Urothelium cell line (cell line): ENCODE measurements around the gene ADGRF5.

Experiments used
- DNase-seq: peaks from one replicate; pipeline ENCODE4 v3.0.0; 2011; ENCODE audit warnings: low spot score, mixed read lengths
- FAIRE-seq: peaks from 2 replicates; lab custom pipeline; 2011; peaks lifted over from hg19 to GRCh38; lab: Jason Lieb, UNC

The ADGRF5 gene

GRCh38 chr6:46921731-46922130, at the start of gene ADGRF5:
ADGRF5 (minus strand) TSS chr6:46921938; CDS start chr6:46906762, 15,176 bp downstream.
- no peak for FAIRE-seq
- DNase-seq = no peak

DNA sequence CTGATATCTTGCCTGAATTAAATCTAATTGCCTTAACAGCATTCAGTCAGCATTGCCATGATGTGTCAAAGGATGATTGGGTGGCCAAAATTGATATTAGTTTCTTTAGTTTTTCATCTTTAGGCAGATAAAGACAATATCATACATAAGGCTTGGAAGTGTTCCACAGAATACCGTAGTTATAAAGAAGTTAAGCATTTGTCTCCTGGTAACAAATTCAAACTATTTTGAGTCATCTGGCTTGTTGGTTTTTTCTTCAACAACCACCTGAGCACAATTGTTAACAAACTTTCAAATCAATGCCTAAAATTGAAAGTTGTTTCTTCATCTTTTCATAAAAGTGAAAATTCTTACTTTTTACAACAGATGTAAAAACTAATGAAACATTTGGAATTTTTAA, 47.5 kb upstream of the ADGRF5 start:
- no peak for FAIRE-seq
- no peak for DNase-seq

DNA sequence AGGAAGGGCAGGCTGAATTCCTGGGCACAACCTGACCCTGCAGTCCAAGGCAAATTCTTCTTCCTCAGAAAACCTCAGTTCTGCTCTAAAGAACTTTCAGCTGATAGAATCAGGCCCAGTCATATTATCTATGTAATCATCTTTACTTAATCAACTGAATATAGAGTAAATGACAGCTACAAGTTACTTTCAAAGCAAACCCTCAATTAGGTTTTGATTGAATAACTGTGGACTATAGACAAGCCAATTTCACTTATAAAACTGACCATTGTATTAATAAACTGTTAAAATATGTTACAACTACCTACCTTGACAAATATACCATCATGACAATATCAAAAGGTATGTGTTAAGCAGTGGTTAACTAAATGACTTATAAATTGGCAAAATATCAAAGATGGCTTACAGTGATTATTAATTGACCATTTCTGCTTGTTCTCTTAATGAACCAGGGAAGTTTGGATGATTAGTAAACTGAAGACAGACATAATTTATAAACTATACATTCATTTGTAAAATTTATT, 46.1 kb upstream of the ADGRF5 start:
- DNase-seq = no peak
- no peak for FAIRE-seq

DNA sequence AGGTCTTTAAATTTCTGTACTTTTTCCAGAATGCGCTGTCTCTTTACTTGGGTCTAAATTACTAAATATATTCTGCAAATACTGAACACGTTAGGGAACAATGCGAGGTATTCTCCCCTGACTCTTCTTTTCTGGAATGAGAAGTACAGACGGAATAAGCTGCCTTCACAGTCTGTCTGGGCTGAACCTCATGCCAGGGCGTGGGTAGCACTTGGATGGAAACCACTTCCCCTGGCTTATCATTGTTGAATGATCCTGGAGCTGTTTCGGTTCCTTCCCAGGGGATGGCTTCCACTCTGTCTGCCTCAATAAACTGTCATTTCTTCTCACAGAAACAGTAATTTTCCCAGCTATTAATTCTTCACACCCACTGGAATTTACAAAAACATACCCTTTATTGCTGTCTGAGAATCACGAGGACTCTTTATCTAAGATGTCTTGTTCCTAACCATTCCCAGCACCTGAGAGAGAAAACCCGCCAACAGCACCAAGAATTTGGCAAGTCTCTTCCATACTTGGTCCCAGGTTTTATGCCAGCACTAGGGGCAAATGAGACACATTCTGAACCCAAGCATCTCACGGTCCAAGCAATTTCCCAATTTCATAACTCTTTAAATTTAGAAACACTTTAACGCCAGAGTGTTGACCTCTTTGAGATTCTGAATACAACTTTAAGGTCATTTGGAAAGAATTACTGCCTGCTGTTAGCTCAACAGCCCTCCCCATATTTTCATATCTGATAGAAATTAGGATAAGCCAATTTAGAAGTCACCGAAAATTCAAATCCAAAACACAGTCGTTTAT, 43.2 kb upstream of the ADGRF5 start:
- DNase-seq = no peak
- FAIRE-seq = no peak

- FAIRE-seq = no peak
- no peak for DNase-seq
These were observed 41.9 kb upstream of the ADGRF5 start for GRCh38 chr6:46963626-46964025.

GRCh38 chr6:46963039-46963438, 41.3 kb upstream of the ADGRF5 start:
- DNase-seq = no peak
- FAIRE-seq = peak; percentile 17

DNA sequence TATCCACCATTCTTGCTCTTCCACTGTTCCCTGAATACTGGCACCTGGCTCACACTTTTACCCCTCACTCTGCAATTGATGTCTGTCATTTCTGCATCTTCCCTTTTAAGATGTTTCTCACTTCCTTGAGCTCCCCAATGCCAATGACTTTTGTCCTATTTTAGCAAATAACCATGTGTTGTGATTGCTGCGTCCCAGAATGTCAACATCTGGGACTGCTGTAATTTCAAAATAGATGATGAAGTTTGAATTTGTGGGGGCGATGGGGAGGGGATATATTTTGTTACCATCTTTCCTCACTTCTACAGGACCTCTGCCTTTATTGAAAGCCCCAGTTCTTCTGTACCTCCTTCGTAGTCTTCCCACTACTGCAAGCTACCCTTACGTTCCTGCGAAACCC, 40.0 kb upstream of the ADGRF5 start:
- DNase-seq = no peak
- no peak for FAIRE-seq

DNA sequence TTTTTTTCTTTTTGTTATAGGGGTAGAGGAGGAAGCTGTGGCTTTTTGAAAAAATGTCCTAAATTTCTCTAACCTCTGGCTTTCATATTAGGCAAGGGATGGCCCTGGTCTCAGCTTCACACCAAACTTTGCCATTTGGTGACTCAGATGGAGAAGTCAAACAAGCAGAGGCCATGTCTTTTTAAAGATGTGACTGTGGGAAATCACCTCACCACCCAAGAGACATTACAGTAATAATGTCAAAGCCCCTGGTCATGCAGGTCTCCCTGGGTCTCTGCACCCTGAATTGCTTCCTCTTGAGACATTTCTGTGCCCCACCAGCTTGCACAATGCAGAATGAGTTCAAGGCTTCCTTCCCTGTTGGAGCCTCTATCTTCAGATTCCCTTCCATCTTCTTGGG, 39.5 kb upstream of the ADGRF5 start:
- no peak for FAIRE-seq
- DNase-seq = no peak

DNA sequence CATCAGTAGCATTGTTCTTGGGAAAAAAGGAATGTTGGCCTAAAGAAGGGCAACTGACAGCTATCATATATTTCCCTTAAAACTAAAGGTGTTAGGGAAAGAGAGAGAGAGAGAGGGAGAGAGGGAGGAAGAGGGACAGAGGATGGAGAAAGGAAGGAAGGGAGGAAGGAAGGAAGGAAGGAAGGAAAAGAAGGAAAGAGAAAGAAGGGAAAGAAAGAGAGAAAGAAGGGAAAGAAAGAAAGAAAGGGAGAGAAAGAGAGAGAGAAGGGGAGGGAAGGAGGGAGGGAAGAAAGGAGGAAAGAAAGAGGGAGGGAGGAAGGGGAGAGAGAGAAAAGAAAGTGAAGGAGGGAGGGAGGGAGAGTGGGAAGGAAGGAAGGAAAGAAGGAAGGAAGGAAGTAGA, 37.7 kb upstream of the ADGRF5 start:
- FAIRE-seq (no peak), DNase-seq (no peak)

- no peak for FAIRE-seq
- DNase-seq = no peak
These were observed 34.7 kb upstream of the ADGRF5 start for GRCh38 chr6:46956409-46956808.

DNA sequence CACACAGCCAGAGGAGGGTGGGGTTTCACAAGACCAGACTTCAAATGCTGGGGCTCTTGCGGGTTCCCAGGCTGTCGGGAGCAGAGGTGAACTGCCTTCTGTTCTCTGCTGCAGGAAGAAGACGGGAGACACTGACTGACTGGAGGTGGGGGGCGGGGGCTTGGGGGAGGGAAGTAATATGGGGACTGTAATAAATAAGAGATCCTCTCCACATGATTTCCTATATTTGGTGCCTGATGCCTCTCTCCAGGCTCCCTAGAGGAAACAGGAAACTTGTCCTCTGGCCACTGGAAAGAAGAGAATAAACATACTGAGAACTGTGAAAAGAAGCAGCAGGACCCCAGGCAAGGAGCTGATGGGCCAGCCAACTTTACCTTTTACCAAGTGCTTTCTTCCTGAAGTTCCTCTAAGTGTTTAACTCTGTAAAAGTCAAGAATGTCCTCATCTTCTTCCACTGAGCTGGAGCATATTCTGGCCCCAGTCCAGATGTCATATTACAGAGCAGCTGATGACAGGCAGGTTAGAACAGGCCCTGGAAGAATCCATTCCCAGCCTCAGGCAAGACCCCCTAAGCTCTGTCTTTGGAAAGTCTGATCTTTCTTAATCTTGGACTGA, 33.2 kb upstream of the ADGRF5 start:
- FAIRE-seq = no peak
- no peak for DNase-seq

DNA sequence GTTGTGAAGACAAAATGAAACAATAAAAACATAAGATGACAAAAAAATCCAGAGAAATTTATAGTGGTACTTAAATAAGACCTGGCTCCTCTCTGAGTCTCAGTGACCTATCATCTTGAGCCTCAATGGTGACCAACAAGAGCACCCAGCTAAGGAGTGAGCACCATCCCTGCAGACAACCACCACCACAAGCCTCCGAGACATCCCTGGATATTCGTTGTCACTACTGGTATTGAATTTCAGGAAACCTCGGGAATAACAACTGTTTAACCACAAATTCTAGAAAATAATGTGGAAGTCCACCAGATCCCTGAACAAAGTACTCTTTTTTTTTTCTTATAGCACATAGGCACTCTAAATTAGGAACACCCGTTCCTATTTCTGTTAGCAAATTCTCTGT, 32.2 kb upstream of the ADGRF5 start:
- DNase-seq = no peak
- no peak for FAIRE-seq

DNA sequence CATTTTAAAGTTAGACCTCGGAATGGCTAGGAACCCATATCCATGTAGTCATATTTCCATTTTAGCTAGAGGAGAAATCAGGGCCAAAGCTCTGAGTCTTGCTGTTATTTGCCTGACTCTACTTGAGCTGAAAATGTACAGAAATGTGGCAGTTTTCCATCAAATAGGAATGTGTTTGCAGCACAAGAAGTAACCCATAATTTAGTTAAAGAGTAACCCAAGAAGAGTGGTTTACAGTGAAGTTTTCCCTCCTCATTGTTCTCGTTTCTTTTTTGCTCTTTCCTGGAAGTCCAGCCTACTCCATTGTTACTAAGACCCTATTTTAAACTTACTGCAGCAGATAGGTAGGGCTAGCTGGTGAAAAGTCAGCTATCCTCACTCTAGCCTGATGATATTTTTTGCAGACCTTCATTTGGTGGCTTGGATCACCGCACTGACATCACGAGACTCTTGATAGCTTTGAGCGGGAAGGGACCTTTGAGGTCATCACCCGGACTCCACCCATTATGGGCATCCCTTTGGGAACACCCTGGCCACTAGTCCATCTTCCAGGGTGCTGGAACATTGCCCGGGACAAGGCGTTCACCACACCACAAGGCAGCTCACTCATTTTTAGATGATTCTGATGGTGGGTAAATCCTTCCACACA, 28.0 kb upstream of the ADGRF5 start:
- no peak for FAIRE-seq
- DNase-seq = no peak

- FAIRE-seq = no peak
- no peak for DNase-seq
These were observed 27.0 kb upstream of the ADGRF5 start for GRCh38 chr6:46948699-46949098.

- no peak for FAIRE-seq
These were observed 25.8 kb upstream of the ADGRF5 start for GRCh38 chr6:46947497-46947896.

DNA sequence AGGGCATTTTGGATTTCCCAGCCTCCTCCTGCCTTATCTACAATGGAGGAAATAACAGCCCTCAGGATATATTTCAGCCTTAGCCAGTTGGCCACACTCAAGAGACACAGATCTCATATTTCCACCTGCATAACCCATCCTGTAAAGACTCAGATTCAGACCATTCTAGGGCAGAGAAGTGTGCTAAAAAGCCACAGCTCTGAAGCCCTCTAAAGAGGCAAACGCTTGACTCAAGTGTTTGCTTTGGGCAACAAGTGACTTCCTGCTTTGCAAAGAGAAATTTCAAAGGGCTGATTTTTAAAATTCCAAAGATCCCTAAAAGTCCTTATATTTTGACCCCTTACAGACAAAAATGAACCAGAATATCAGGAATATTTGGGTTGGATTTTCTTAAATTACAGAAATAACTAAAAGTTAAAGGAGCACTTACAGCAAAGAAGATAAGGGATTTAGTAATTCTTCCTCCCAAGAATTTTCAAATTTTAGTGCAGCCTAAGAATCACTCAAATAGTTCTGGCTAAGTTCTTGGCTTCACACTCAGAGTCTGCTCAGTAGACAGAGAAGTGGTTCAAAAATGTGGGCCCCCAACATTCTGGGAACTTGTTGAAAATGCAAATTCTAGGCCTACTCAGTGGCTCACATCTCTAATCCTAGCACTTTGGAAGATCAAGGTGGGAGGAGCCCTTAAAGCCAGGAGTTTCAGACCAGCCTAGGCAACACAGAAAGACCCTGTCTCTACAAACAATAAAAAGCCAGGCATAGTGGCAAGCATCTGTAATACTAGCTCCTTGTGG, 18.9 kb upstream of the ADGRF5 start:
- DNase-seq (no peak), FAIRE-seq (no peak)

More at GRCh38 chr6:46947497-46947896, 25.8 kb upstream of the ADGRF5 start:
- no peak for DNase-seq

- no peak for DNase-seq
- no peak for FAIRE-seq
These were observed 15.9 kb upstream of the ADGRF5 start for GRCh38 chr6:46937642-46938041.

DNA sequence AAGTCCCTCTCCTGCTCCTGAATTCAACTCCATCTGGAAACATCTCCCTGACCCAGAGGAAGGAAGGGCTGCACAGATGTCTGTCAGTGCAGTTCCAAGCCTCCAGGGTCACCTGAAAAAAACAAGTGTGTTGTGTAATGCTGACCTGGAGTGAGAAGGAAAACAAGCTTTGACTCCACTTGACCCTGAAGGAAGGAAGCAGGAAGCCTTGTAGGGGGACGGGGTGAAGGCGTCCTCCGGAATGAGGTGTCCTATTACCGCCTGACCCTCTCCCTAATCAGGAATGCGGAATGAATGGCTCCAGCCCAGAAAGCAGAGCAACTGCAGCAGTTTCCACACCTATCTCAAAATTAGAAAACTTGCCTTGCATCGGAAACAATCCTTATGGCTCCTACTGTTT, 13.9 kb upstream of the ADGRF5 start:
- peak; percentile 56 for FAIRE-seq
- DNase-seq = peak; percentile 33

DNA sequence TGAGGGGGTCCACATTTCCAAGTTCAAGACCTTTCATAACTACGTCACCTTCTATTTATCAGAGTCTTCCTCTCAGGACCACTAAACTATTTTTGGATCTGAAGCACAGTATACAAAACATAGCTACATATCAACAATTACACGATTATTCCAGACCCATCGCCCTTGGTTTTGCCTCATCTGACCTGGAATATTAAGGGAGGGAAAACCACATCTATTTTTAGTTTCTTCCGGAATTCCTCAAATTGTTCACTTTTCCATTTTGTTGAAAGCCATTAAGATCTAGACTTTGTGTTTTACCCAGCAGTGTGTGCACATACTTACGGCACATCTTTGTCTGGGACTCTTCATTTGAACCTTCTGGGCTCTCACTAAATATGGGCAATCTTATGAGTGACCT, 12.0 kb upstream of the ADGRF5 start:
- peak; percentile 31 for DNase-seq
- no peak for FAIRE-seq

DNA sequence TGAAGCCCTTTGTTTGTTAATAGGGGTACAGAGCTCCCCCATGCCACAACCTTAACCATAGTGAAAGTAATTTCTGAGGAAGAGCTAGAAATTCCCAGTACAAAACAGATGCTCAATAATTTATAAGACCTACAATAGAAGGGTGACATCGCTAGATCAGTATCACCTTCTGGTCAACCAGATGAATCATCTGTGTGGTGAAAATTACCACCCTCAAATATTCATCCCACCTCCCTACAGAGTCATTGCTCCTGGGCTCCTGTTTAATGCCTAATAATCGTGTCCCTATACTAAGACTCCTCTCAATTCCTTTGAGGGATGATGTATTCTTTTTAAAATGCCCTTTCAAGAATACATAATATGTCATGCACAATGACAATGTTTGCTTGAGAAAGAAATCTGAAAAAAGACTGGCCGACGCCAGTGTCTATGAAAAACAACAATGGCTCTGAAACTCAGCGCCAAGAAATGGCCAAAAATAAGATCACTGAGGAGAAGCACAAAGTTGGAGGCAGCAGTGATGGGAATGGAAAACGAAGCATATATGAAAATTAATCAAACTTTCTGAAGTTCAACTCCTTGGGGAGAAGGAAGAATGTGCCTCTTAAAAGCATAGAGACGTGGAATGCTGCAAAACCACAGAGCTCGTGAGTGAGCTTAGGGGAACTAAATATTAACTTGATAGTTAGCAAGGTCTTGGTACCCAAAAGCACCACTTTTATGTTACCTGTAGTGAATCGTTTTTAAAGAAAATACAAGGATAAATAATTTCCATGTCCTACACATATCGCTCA, 11.0 kb upstream of the ADGRF5 start:
- peak; percentile 55 for DNase-seq
- no peak for FAIRE-seq
